GM19043 (cell line): ENCODE measurements around the gene LSP1.
"Not testable (repeated sequence)": the region's sequence is repeated elsewhere in the genome, so short reads cannot be mapped to it uniquely, and the experiment has no call there.

Source experiments
- ATAC-seq: cut with Tn5 transposase; IDR thresholded peaks from one replicate; pipeline ENCODE4 v1.9.1; 2021; ENCODE audit warnings: low read depth; ENCODE audit not compliant: unreplicated experiment

Gene LSP1

GRCh38 chr11:1862588-1863351 is 9.9 kb downstream of the LSP1 start:
- ATAC-seq = no peak

DNA sequence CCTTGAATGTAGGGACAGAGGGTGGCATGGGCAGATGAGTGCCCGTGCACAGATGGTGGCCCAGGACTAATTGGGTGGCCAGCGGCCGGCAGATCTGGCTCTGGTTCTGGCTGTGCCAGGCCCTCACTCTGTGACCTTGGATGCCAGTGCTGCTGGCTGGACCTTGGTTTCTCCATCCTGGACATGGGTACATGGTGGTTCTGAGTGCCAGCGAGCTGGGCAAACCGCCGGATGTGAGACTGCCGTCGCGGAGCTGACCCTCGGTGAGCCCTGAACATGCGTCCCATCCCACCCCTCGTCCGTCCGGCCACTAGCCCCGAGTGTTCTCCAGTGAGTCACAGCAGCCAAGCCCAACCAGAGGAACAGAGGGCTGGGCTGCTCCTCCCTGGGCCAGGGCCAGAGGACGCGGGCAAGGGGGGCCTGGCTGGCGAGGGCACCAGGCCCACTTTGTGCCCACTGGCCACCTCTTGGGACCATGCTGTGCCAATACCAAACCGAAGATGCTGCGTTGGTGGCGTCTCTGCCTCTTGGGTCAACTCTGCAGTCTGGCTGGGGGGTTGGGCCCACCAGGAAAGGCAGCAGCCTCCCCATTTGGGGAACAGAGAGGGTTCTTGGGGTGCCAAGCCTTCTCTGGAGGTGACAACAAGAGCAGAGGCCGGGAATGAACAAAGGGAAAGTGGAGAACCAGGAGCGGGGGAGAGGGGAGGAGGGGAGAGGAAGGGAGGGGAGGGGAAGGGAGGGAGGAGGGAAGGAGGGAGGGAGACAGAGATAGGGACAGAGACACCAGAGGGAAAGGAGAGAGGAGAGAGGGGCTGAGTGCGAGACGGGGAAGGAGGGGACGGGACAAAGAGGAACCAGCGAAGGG is 10.7 kb downstream of the LSP1 start:
- ATAC-seq = no peak

DNA sequence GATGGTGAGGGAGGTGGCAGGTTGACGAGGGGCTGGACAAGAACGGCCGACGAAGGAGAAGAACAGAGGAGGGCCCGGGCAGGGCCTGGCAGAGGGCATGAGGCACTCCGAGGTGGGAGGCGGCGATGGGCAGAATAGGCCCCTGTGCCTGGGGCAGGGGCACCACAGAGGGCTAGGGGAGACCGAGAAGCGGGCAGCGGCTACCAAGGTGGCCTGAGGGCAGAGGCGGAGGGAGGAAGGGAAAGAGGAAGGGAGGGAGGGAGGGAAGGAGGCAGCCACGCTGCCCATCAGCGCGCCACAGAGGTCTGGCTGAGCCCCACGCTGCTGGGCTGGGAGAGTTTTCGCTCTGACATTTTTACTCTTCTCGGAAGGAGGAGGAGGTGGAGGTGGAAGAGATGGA is 11.3 kb downstream of the LSP1 start:
- ATAC-seq = no peak

DNA sequence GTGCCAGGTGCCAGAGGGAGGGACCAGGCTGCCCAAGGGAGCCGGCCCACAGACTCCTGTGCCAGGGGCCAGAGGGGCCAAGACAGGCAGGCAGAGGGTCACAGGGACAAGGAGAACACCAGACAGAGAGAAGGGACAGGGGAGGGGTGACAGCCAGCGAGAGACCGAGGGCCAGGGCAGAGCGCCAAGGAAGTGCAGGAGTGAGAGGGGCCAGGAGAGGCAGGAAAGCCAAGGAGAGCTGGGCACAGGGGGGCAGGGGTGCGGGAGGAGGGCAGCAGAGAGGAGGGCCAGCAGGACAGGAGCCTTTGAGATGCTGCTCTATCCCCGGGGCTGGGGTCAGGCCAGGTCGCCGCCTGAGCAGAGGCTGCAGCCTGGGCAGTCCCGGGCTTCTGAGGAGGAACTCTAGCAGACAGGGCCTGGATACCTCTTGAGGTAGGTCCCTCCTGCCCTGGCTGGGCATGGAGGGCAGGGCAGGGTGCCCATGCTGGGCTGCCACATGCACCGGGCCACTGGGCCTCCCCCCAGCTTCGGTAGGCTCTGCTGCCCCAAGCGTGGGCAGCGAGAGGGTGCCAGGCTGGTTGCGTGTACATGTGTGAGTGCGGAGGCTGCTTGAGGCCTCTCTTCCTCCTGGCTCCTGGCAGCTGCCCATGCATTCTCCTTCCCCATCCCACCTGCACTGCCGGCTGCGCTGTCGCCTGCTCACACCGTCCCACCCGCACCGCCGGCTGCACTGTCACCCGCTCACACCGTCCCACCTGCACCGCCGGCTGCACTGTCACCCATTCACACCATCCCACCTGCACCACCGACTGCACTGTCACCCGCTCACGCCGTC is 12.2 kb downstream of the LSP1 start:
- no peak for ATAC-seq

DNA sequence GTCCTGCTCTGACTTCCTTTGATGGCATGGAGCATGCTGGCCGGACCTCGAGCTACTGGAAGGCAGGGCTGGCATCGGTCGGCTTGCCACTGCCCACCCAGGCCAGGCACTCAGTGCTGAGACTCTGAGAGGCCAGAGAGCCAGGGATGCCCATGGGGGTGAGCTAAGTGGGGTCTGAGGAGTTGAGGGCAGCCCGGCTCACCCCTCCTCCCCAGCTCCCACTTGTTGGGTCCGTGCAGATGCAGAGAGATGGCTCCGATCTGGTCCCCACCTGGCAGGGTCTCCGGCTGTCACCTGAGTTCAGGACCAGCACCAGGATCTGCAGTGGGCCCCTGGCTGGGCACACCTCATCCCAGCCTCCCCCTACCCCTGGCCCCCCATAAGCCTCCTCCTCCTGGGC is 13.3 kb downstream of the LSP1 start:
- ATAC-seq = no peak

DNA sequence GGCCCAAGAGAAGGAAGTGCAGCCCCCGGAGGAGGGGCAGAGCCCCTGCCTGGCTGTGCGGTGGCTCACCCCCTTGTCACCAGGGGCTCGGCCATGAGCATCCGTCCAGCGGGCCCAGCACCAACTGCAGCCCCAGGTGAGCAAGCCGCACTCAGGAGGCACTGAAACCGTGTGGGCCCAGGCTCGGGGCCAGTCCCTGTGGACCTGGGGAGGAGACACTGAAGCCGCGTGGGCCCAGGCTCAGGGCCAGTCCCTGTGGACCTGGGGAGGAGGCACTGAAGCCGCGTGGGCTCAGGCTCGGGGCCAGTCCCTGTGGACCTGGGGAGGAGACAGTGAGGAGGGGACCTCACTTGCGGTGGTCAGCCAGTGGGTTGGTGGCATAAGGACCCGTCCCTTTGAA is 13.9 kb downstream of the LSP1 start:
- ATAC-seq = no peak

DNA sequence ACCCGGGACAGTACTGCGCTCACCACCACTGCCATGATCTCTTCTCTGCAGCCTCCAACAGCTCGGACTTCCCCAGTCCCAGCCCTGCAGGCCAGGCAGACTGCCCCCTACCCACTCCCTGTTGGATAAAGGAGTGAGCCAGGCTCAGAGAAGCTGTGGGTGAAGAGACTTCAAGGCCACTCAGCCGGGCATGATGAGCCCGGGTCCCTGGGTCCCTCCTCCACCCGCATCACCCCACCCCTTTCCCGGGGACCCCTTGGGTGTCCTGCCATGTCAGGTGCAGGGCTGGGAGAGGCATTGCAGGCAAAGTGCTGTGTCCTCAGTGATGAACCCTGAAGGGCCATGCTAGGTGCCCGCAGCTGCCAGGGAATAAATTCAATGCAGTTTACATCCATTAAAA is 14.5 kb downstream of the LSP1 start:
- no peak for ATAC-seq

DNA sequence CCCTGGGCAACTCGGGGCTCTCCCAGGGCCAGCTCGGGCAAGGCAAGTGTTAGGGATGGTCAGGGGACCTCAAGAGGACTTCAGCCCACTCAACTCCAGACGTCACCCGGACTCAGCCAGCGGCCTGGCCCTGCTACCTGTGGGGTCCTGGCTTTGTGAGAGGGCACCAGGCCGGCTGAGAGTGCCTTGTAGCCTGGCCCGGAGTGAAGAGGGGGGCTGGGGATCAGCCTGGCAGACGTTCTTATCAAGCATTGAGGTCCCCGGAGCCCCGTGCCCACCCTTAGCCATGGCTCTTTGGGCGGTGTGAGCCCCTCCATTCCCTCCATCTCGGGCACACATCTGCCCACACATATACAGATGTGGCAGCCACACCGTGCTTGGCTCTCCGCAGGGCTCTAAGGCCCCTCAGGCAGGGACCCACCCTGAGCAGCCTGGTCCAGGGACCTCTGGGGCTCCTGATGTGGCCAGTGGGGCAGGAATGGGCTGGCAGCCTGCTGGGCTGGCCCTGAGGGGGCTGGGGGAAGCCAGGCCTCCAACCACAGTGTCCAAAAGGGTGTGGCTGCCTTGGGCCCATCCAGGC is 15.3 kb downstream of the LSP1 start:
- no peak for ATAC-seq

DNA sequence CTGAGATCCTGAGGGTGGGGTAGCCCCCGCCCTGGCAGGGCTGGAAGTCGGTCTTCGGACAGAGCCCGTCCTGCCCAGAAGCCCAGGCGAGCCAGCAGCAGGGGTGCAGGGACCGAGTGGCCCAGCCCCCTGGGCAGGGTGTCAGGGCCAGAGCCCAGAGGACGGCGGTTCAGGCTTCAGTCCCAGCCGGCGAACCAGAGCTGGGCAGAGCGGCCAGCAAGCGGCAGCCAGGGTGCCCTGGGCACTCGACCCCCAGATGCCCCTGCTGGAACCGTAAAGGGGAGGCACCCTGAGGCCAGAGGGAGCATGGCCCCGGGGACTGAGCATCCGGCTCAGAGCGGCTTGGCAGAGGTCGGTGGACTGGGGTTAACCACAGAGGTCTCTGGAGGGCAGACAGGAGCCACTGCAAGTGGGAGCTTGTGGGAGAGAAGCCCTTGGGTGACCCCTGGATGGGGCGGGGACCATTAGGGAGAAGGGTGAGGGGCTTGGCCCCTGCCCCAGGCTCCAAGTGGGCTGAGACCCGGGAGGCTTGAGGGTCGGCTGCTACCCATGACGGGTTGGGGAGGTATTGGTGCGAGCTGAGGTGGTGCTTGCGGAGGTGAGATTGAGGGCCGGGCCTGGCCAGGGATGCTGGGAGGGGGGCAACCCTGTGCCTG is 15.9 kb downstream of the LSP1 start:
- no peak for ATAC-seq

GRCh38 chr11:1869427-1870325 is 16.8 kb downstream of the LSP1 start:
- ATAC-seq = no peak

- ATAC-seq = no peak
Measured at GRCh38 chr11:1870326-1870696, 17.4 kb downstream of the LSP1 start.

DNA sequence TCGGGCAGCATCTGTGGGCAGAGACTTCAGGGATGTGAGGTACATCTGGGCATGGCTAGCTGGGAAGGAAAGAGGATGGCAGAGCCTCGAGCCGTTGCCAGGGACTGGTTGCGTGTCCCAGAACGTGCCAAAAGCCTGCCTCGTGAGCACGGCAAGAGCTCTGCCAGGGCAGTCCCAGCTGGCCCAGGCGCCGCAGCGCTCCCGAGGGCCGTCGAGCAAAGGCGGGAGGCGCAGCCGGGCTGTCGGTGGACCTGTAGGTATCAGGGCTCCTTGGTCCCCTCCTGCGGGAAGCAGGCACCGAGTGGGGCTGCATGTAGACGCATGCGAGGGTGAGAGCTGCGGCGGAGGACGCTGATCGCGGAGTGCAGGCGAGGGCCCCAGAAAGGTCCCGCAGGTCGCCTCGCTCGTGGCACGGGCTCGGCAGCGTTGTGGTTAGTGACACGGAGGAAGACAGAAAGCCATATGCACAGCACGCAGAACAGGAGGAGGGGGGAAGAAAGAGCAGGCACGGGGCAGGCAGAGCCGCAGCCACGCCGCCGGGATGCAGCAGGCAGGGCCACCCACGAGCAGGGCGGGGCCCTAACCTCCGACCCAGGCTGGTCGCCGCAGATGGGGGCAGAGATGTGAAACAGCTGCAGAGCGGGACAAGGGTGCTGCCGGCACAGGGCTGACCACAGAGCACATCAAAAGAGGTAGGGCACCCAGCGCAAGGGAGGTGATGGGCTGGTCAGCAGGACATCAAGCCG is 18.0 kb downstream of the LSP1 start:
- ATAC-seq = no peak

DNA sequence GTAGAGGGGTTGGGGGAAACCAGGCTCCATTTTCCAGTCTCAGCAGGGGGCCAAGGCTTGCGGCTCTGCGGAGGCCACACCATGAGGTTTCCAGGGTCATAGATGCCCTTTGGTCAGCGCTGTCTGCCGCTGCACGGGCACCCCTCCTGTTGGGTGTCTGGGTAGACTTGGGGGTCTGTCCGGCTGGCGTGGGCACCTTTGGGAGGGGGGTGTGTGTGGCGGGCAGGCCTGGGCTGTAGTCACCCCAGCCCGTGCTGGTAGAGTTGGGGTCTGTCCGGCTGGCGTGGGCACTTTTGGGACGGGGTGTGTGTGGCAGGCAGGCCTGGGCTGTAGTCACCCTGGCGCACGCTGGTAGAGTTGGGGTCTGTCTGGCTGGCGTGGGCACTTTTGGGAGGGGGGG is 18.6 kb downstream of the LSP1 start:
- no peak for ATAC-seq

DNA sequence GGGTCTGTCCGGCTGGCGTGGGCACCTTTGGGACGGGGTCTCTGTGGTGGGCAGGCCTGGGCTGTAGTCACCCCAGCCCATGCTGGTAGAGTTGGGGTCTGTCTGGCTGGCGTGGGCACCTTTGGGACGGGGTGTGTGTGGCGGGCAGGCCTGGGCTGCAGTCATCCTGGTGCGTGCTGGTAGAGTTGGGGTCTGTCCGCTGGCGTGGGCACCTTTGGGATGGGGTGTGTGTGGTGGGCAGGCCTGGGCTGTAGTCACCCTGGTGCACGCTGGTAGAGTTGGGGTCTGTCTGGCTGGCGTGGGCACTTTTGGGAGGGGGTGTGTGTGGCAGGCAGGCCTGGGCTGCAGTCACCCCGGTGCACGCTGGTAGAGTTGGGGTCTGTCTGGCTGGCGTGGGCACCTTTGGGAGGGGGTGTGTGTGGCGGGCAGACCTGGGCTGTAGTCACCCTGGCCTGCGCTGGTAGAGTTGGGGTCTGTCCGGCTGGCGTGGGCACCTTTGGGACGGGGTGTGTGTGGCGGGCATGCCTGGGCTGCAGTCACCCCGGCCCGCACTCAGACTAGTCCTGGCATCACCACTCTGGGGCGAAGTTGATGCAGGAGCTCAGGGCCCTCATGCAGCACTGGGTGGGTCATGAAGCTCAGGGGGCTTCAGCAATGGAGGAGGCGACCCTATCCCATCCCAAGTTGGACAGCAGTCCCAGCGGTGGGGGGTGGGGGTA is 19.5 kb downstream of the LSP1 start:
- ATAC-seq = no peak

GRCh38 chr11:1873048-1873812 is 20.3 kb downstream of the LSP1 start:
- ATAC-seq = no peak

GRCh38 chr11:1873813-1874150 is 20.9 kb downstream of the LSP1 start:
- not testable (repeated sequence) for ATAC-seq

DNA sequence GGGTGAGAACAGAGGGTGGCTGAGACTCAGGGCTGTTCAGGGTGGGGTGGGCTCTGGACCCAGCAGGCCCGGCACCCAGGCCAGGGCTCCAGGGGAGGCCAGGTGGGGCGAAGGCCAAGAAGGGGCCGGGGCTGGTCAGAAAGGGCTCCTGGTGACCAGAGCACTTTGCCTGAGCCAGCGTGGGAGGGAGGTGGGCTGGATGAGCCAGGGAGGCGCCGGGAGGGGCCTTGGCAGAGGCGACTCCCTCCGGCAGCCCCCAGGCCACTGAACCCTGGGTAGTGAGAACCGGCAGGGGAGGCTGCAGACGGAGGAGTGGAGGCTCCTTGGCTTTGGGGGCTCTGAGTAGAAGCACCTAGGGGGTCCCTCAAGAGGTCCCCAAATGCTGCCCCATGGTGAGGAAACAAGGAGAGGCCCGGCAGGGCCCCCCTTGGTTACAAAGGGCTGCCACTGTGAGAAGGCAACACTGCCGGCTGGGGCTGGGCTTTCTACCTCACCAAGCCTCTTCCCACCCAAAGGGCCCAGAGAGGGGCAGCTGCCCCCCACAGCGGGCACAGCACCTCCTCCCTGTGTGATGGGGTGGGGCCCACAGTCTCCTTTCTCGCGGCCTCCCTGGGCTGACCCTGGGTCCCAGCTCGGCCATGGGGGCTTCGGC is 21.7 kb downstream of the LSP1 start:
- ATAC-seq = not testable (repeated sequence)
